Stimulated activated CD8-positive, alpha-beta memory T cell treated with anti-CD3 and anti-CD28 coated beads, Interleukin-7, amount 100 ng/mL, for 1 hour (primary cell): ENCODE data around the gene IRX6.

ENCODE experiments used
- DNase-seq, 2 donors: peaks; one replicate each; pipeline ENCODE4 v3.0.0-alpha.2; 2020; ENCODE audit warnings: low read depth in 2 of 2

The IRX6 gene

DNA sequence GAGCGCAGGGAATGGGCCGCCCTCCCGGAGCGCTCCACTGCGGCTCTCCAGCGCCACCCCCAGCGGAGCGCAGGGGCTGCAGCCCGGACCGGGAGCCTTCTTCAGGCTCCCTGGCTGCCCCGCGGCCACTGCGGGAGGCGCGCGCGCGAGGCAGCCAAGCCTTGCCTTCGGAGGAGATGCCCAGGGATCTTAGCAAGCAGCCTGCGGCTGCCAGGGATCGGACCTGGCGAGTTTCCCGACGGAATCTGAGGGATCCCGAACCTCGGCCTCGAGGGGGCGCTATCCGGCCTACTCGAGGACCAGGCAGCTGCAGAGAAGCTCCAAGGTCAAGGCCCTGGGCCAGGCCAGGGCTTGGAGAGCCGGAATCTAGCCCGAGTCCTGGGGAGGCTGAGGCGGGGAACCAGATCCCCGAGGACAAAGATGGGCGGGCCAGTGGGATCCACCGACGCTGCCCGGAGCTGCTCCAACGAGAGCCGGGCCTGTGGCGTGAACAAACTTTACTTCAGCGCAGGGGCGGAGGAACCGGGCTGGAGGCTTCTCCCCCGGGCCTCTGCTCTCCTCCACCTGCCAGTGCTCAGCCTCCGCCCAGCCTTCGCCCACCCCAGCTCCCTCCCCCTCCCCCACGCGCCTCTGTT lies at the start of gene IRX6:
IRX6 (plus strand) TSS at position 567 of the 635 bp plus-strand sequence. CDS start 889 bp downstream, outside the sequence.
- no peak for DNase-seq

- DNase-seq, result no peak
Observed at GRCh38 chr16:55274391-55274790, 49.6 kb upstream of the IRX6 start.

DNA sequence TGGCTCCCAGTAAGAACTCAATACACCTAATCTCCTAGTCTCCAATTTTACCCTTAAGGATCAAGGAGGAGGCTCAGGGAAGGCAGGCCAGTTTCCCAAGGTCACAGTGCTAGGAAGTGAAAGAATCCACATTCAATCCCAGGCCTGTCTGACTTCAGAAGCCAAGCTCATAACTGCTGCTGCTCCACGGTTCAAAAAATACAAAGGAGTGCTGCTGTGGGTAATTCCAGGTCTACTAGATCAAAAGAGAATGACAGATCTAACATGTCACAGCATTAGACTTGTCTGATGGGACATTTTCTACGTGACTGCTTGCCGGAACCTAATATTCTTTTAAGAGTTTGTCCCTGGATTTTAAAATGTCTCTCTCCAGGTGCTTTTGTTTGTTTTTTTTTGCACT lies 48.8 kb upstream of the IRX6 start:
- DNase-seq, result no peak

- DNase-seq, result no peak
Observed at GRCh38 chr16:55275869-55276268, 48.1 kb upstream of the IRX6 start.

DNA sequence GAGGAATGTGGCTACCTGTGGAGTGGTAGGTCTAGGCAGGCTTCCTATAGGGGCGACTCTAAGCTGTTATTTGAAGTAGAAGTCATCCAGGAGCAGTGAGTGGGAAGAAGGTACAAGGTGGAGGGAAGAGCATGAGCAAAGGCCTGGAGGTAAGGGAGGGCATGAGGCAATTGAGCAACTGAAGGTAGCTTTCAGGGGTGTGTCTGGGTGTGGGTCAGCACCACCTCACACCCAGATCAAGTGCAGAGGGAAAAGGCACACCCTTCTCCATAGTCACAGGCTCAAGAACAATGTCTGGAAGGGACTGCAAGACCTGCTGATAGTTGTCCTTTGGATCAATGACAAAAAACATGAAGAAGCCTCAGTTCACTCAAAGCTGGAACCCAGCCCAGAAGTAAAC lies 46.5 kb upstream of the IRX6 start:
- DNase-seq, result no peak

DNA sequence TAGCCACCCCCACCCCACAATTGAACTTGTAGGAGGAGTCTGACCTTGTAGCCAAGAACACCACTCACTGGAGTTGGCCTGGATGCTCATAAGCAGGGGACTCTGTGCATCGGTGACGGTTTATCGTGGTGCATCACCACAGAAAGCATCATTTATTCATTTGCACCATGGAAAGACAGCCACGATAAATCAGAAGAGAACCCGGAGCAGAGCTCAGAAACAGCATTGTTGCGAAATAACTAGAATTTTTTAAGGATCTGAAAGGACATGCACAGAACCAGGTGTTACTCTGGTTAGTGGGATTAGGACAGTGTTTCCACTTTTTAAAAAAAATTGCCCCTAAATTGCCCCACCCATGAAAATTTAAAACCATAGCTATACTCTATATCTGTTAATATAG lies 44.4 kb upstream of the IRX6 start:
- DNase-seq, result no peak

DNA sequence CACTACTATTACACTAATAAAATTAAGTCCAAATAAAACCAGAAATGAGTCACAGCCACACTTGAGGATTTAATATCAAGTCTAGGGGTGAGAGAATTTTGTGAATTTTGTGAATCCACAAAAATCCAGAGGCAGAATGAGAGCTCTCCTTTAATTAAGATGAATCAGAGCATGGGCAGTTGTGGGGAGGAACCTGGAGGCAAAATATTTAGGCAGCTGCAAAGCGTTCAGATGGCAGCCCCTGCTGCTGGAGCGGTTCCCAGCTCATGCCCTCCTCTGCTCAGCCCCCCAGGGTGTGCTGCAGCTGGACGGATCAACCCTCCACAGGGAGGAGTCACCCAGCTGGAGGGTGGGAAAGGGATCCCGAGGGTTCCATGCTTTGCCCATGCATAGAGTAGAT lies 43.4 kb upstream of the IRX6 start:
- DNase-seq, result no peak

DNA sequence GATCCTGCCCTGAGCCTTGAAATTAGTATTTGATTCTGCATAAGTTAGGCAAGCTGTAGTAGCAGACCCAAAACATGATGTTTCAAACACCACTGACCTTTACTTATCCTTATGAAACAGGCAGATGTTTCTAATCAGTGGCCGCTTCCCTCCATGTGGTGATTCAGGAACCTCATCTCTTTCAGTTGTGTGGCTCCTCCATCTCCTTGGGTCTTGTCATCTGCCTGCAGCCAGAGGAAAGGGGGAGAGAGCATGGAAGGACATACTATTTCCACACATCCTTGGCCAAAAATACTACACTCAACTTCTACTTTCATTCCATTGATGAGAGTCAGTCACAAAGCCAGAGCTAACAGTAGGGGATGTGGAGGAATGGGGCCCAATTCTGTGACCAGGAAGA lies 41.6 kb upstream of the IRX6 start:
- DNase-seq, result no peak

GRCh38 chr16:55283812-55284717 lies 39.9 kb upstream of the IRX6 start:
- no peak for DNase-seq

DNA sequence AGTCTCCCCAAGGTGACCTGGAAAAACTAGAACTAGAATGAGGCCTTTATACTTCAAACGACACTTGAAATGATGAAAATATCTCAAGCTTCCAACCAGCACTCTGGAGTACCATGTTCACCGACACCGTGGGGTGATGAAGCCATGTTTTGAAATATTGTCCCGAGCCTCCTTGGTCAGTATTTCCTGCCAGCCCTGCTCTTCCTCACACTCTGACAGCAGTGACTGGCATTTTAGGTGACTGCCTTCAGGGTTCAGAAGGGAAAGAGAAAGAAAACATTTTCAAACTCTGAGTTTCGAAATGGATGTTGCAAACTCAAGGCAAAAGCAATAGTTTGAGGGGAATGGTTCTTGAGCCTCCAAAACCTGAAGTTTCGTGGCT lies 39.3 kb upstream of the IRX6 start:
- no peak for DNase-seq

DNA sequence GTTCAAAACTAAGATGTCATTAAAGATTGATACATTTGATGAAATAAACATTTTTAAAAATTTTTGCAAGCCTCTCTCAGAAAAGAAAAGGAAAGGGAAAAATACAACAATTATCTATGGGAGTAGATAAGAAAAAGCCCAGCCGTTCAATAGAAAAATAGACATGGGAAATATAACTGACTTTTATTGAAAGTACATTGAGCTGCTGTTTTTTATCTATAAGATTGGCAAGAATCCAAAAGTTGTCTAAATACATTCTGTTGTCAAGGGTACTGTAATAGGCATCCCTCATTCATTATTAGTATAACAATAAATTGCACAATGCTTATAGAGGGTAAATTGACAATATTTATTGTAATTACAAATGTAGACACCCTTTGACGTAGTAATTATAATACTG lies 38.4 kb upstream of the IRX6 start:
- DNase-seq, result no peak

- no peak for DNase-seq
Observed at GRCh38 chr16:55289353-55289752, 34.6 kb upstream of the IRX6 start.

- no peak for DNase-seq
Observed at GRCh38 chr16:55291847-55292246, 32.2 kb upstream of the IRX6 start.

GRCh38 chr16:55292491-55292890 lies 31.5 kb upstream of the IRX6 start:
- no peak for DNase-seq

DNA sequence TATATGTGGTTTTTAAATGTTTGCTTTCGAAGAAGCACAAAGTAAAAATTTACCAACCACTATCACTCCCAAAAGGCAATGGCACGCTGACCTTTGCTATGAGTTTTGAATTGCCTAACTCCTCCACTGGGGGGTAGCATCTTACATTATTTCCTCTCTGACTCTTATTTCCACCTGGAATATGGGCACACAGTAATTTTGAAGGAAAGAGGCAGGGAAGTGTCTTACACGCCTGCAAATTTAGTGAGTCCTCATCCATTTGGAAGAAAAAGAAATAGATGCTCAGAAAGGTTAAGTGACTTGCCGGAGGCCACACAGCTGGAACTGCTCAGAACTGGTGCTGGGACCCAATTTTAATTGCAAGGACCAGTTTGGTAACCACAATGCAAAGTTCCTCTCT lies 29.9 kb upstream of the IRX6 start:
- DNase-seq, result no peak

- DNase-seq, result no peak
Observed at GRCh38 chr16:55294931-55295342, 29.1 kb upstream of the IRX6 start.

DNA sequence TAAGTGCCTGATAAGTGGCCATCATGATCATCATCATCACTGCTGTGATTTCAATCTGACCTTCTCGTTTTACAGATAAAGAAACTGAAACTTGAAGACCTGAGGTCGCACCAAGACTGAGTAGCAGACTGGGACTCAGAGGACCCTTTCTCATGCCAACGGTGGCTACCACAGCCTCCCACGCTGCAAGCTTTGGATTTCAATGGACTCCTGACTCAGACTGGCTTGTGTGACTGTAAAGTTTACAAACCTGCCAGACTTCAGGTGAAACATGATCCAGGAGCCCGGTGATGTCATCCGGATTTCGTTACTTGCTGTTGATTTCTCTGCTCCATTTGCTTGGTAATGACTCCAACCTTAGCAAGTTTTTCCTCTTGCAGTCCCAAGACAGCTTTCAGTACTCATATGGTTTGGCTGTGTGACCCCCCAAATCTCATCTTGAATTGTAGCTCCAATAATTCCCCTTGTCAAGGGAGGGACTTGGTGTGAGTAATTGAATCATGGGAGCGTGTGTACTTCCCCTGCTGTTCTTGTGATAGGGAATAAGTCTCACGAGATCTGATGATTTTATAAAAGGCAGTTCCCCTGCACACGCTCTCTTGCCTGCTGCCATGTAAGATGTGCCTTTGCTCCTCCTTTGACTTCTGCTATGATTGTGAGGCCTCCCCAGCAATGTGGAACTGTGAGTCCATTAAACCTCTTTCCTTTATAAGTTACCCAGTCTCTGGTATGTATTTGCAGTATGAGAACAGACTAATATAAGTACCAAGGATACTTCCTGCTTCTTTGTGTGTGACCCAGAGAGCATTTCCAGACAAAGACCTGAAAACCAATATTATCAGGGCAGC lies 26.7 kb upstream of the IRX6 start:
- DNase-seq, result no peak

DNA sequence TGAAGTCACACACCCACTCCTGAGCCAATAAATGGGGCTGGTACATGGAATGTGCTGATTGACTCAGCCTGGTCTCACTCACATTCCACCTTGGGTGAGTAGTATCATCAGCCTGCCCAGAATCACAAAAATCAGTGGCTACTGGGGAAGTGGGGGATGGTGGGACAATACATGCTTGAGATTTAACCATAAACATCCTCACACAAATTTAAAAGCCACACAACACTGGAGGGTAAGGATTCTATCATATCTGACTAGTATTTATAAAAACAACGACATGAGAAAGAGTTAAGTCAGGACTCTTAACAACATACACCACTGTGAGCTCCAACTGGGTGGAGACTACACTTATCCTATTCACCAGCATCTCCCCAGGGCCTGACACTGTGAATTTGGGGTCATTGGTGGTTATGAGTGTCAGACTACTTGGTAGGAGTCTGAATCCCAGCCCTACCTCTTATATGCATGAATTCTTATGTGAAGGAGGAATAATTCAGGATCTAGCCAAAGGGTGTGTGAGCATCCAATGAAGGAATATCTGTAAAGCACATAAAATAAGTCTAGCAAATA lies 26.0 kb upstream of the IRX6 start:
- DNase-seq, result no peak

GRCh38 chr16:55301385-55302008 lies 22.5 kb upstream of the IRX6 start:
- no peak for DNase-seq

DNA sequence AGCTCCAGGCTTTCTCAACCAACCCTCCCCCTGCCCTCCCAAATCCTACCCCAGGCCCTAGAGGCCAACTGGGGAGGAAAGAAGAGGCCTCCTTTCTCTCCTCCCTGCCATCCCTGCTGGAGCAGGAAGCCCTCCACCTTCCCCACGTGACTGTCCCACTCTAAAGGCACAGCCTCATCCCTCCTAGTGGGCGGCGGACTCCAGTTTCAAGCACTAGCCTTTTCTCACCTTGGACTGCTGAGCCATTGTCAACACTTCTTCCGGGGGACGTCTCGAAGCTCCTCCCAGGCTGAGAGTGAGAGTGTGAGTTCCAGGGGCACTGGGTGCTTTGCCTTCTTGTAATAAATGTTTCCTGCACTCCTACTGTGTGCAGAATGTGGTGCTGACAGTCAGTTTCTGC lies 21.4 kb upstream of the IRX6 start:
- no peak for DNase-seq

- no peak for DNase-seq
Observed at GRCh38 chr16:55308973-55309372, 15.0 kb upstream of the IRX6 start.

DNA sequence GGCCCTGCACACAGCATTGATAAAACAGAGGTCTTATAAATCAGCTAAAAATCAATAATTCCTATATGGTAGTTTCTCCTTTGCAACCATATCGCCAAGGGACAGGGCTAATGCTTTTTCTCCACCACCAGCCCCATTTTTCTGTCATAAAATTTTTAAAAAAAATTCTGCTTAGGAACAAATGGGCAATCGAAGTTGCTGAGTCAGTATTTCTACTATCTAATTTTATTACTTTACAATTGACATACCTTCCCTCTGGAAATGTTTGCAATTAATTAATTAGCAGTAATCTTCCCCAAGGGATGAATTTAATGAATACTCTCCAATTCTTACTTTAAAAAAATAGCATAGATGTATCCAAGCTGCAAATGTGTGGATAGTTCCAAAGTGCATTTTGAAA lies 1.7 kb upstream of the IRX6 start:
- no peak for DNase-seq
